ENCODE measurements around the gene FDCSP.
"Not testable (repeated sequence)": the region's sequence is repeated elsewhere in the genome, so short reads cannot be mapped to it uniquely, and the experiment has no call there.

FDCSP gene

GRCh38 chr4:70191647-70192046 lies 34.3 kb upstream of the FDCSP start:
- FAIRE-seq (no peak), DNase-seq (ENCODE audit: insufficient read length, low spot score) (no peak)
- TF ChIP-seq POU2F2 (IDR thresholded peaks at IDR 0.05; ENCODE audit: low read depth, low read length), result no peak

GRCh38 chr4:70192895-70193294 lies 33.0 kb upstream of the FDCSP start:
- FAIRE-seq, result no peak
- DNase-seq (ENCODE audit: insufficient read length, low spot score), result no peak
- TF ChIP-seq POLR2AphosphoS5 (IDR thresholded peaks at IDR 0.05; ENCODE audit: low read depth, low read length) (no peak), PAX5 (IDR thresholded peaks at IDR 0.05; ENCODE audit: insufficient read depth, low read length, severe bottlenecking) (no peak), SPI1 (IDR thresholded peaks at IDR 0.05; ENCODE audit: low read depth, low read length) (no peak), POLR2A (IDR thresholded peaks at IDR 0.05; ENCODE audit: low read depth, low read length) (no peak), POU2F2 (IDR thresholded peaks at IDR 0.05; ENCODE audit: low read depth, low read length) (no peak), TAF1 (IDR thresholded peaks at IDR 0.05; ENCODE audit: low read depth, low read length) (no peak)

GRCh38 chr4:70195425-70195824 lies 30.5 kb upstream of the FDCSP start, which contains the start of gene ODAM:
TSS of gene ODAM (plus strand) at chr4:70195725. CDS start at chr4:70196544, 819 bp downstream.
- DNase-seq (ENCODE audit: insufficient read length, low spot score) (no peak), FAIRE-seq (no peak)
- TF ChIP-seq POLR2A (IDR thresholded peaks at IDR 0.05; ENCODE audit: low read depth, low read length), result no peak
- no peak for TF ChIP-seq PAX5 (IDR thresholded peaks at IDR 0.05; ENCODE audit: insufficient read depth, low read length, severe bottlenecking)
- TF ChIP-seq POLR2AphosphoS5 (IDR thresholded peaks at IDR 0.05; ENCODE audit: low read depth, low read length), result no peak
- TF ChIP-seq SPI1 (IDR thresholded peaks at IDR 0.05; ENCODE audit: low read depth, low read length), result no peak
- TF ChIP-seq TAF1 (IDR thresholded peaks at IDR 0.05; ENCODE audit: low read depth, low read length), result no peak
- TF ChIP-seq POU2F2 (IDR thresholded peaks at IDR 0.05; ENCODE audit: low read depth, low read length), result no peak

GRCh38 chr4:70196857-70197256 lies 29.1 kb upstream of the FDCSP start:
- no peak for DNase-seq (ENCODE audit: insufficient read length, low spot score)
- FAIRE-seq, result no peak
- no peak for TF ChIP-seq TAF1 (IDR thresholded peaks at IDR 0.05; ENCODE audit: low read depth, low read length)
- no peak for TF ChIP-seq POLR2A (IDR thresholded peaks at IDR 0.05; ENCODE audit: low read depth, low read length)
- TF ChIP-seq POLR2AphosphoS5 (IDR thresholded peaks at IDR 0.05; ENCODE audit: low read depth, low read length), result no peak
- no peak for TF ChIP-seq PAX5 (IDR thresholded peaks at IDR 0.05; ENCODE audit: insufficient read depth, low read length, severe bottlenecking)
- no peak for TF ChIP-seq SPI1 (IDR thresholded peaks at IDR 0.05; ENCODE audit: low read depth, low read length)

- TF ChIP-seq SPI1 (IDR thresholded peaks at IDR 0.05; ENCODE audit: low read depth, low read length) (no peak), POLR2AphosphoS5 (IDR thresholded peaks at IDR 0.05; ENCODE audit: low read depth, low read length) (no peak), POLR2A (IDR thresholded peaks at IDR 0.05; ENCODE audit: low read depth, low read length) (no peak), TAF1 (IDR thresholded peaks at IDR 0.05; ENCODE audit: low read depth, low read length) (no peak), PAX5 (IDR thresholded peaks at IDR 0.05; ENCODE audit: insufficient read depth, low read length, severe bottlenecking) (no peak), POU2F2 (IDR thresholded peaks at IDR 0.05; ENCODE audit: low read depth, low read length) (no peak)
- no peak for FAIRE-seq
- DNase-seq (ENCODE audit: insufficient read length, low spot score), result no peak
Observed at GRCh38 chr4:70197842-70198241, 28.1 kb upstream of the FDCSP start.

GRCh38 chr4:70203601-70204000 lies 22.3 kb upstream of the FDCSP start:
- DNase-seq (ENCODE audit: insufficient read length, low spot score) (no peak), FAIRE-seq (no peak)
- TF ChIP-seq PAX5 (IDR thresholded peaks at IDR 0.05; ENCODE audit: insufficient read depth, low read length, severe bottlenecking) (no peak), TAF1 (IDR thresholded peaks at IDR 0.05; ENCODE audit: low read depth, low read length) (no peak), SPI1 (IDR thresholded peaks at IDR 0.05; ENCODE audit: low read depth, low read length) (no peak), POLR2A (IDR thresholded peaks at IDR 0.05; ENCODE audit: low read depth, low read length) (no peak), POU2F2 (IDR thresholded peaks at IDR 0.05; ENCODE audit: low read depth, low read length) (no peak)

GRCh38 chr4:70212752-70213151 lies 13.2 kb upstream of the FDCSP start:
- FAIRE-seq; DNase-seq (ENCODE audit: insufficient read length, low spot score): not testable (repeated sequence)

GRCh38 chr4:70216109-70216508 lies 9.8 kb upstream of the FDCSP start:
- not testable (repeated sequence) for DNase-seq (ENCODE audit: insufficient read length, low spot score)
- FAIRE-seq, result peak; percentile 66

GRCh38 chr4:70216550-70216949 lies 9.4 kb upstream of the FDCSP start:
- FAIRE-seq; DNase-seq (ENCODE audit: insufficient read length, low spot score): not testable (repeated sequence)

- not testable (repeated sequence) for DNase-seq (ENCODE audit: insufficient read length, low spot score); FAIRE-seq
Observed at GRCh38 chr4:70221389-70221788, 4.5 kb upstream of the FDCSP start.

GRCh38 chr4:70221818-70222217 lies 4.1 kb upstream of the FDCSP start:
- FAIRE-seq; DNase-seq (ENCODE audit: insufficient read length, low spot score): not testable (repeated sequence)

- FAIRE-seq (no peak), DNase-seq (ENCODE audit: insufficient read length, low spot score) (no peak)
- TF ChIP-seq PAX5 (IDR thresholded peaks at IDR 0.05; ENCODE audit: insufficient read depth, low read length, severe bottlenecking), result no peak
- no peak for TF ChIP-seq TAF1 (IDR thresholded peaks at IDR 0.05; ENCODE audit: low read depth, low read length)
- no peak for TF ChIP-seq SPI1 (IDR thresholded peaks at IDR 0.05; ENCODE audit: low read depth, low read length)
- TF ChIP-seq POLR2A (IDR thresholded peaks at IDR 0.05; ENCODE audit: low read depth, low read length), result no peak
- no peak for TF ChIP-seq POLR2AphosphoS5 (IDR thresholded peaks at IDR 0.05; ENCODE audit: low read depth, low read length)
- TF ChIP-seq POU2F2 (IDR thresholded peaks at IDR 0.05; ENCODE audit: low read depth, low read length), result no peak
Observed at GRCh38 chr4:70236125-70236524, 10.2 kb downstream of the FDCSP start.

All from GM12891 (cell line).